Superior temporal gyrus (tissue), 1 donor: Measurements from ENCODE around the gene MOB3A.
A peak's percentile ranks its signal among the peaks of the same experiment; 100 is the strongest.

Experiments
- DNase-seq: peaks from one replicate; pipeline ENCODE4 v3.0.0-alpha.2; 2016; ENCODE audit errors: extremely low spot score

The MOB3A gene

DNA sequence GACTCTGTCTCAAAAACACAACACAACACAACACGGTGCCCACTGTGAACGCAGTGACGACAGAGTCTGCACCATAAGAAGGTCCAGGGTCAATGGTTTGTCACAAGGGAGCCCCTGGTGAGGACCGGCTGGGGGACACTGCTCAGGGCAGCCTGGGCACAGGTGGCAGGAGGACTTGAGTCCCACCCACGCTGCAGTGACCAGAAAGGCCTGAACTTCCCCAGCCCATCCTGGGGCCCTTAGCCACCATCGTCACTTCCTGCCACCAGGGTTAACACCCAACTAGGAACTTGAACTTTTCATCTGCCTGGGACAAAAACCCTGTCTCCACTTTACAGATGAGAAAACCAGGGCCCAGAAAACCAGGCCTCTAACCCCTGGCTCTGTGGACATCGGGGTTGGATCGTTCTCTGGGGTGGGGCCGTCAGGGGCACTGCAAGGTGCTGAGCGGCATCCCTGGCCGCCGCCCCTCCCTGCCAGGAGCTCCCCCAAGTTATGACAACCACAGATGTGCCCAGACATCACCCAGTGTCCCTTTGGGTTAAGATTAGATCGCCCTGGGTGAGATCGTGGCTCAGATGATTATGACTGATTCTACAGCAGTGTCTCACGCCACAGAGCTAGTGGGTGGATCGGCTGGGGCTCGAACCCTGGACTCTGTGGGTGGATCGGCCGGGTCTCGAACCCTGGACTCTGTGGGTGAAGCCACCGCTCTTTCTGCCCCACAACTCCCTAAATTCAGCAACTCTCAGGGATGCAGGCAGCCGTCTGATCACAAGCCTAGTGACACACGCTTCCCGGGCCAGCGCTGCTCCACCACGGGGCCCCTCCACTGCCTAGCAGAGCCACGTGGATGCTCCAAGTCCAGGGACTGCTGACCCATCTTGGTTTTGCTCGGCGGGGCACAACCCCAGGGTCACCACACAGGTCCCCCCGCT is 14.0 kb downstream of the MOB3A start:
- no peak for DNase-seq

DNA sequence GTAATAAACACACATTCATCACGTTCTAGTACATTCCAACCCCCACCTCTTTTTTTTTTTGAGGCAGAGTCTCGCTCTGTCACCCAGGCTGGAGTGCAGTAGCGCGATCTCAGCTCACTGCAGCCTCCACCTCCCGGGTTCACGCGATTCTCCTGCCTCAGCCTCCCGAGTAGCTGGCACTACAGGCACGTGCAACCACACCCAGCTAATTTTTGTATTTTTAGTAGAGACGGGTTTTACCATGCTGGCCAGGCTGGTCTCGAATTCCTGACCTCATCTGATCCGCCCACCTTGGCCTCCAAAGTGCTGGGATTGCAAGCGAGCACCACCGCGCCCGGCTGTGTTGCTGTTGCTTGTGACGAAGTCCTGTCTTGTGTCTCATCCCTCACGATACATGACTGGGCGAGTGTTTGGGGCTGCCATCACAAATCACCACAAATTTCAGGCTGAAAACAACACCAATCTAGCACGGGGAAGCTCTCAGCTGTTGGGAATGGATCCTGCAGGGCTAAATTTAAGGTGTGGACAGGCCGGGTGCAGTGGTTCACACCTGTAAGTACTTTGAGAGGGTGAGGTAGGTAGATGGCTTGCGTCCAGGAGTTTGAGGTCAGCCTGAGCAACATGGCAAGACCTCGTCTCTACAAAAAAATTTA is 15.7 kb downstream of the MOB3A start:
- no peak for DNase-seq

DNA sequence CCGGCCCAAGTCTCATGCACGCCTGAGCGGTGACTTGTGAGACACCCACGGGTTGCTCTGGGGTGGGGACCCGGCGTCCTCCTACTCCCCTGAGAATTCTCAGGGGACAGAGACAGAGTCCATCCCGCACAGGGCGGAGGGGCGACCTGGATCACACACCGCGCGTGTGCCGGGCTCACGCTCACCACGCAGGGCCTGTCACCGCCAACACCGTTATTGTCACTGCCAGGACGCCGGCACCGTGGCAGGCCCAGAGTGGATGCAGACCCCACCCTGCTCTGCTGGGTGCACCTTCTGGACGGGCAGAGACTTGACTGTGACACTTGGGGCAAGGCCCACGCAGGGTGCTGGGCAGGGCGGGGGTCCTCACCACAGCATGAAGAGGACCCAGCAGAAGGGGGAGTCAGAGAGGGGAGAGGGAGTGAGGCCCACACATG is 16.2 kb downstream of the MOB3A start:
- no peak for DNase-seq

DNA sequence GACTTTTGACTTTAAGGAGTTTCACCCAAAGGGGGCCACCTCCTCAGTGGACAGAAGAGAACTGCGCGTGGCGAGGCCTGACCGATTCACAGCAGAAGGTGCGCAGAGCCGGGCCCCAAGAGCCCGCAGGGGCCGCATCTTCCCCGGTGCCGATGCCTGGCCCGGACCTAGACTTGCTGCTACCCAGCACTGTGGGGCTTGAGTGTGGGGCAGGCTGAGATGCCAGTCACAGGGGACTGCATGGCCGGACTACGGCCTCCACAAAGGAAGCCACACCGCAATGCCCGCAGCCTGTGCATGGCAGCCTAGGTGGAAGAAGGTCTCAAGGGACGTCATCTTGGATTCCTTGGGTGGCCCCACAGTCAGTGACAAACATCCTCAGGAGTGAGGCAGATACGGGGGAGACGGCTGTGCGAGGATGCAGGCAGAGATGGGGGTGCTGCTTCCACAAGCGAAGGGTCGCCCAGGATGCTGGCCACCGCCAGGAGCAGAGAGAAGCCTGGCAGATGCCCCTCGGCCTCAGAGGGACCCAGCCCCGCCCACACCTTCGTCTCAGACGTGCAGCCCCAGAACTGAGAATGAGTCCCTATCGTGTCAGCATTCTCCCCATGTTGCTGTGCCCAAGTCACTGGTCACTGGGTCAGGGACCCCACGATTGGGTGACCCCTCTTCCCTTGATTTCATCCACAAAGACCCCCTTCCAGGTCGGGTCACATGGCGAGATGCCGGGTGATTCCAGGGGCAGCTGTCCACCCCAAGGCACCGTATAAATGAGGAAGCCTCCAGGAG is 16.9 kb downstream of the MOB3A start:
- no peak for DNase-seq

DNA sequence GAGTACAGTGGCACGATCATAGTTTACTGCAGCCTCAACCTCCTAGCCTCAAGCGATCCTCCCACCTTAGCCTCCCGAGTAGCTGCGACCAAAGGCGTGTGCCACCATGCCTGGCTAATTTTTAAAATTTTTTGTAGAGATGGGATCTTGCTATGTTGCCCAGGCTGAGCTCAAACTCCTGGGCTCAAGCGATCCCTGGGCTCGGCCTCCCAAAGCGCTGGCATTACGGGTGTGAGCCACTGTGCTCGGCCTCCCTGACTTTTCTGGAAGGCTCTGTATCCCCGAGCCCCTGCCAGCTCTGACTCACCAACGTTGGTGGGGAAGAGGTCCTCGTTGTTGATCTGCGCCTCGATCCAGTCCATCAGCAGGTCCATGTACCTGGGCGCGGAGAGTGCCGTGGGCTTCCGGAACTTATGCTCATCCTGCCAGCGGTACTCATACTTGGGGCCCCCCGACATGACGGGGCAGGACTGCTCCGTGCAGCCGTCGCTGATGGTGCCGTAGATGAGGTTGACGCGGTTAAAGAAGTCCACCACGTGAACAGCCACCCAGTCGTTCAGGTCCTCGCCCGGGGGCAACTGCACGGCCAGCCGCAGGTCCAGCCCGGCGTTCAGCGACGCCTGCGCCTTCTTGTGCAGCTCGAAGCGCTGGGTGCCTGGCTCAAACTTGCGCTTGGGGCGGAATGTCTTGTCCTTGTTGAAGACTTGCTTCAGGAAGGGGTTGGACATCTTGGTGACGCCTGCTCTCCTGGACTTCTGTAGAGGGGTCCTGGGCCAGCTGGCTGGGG is 18.1 kb downstream of the MOB3A start:
- DNase-seq = no peak

DNA sequence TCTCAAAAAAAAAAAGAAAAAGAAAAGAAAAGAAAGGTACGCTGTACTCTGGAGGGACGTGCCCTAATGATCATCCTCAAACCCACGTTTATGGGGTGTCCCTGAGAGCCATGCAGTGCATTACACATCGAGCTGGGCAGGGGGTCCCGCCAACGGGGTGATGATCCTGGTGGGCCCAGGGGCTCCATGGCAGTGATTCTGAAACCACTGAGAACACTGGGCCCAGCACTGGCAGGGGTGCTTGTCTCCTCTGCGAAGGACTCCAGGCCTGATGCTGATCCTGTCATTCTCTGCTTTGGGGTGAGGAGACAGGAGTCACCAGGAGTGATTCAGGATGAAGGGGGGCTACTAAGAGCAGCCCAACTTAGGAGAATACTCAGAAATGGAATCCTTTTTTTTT is 18.7 kb downstream of the MOB3A start:
- no peak for DNase-seq

DNA sequence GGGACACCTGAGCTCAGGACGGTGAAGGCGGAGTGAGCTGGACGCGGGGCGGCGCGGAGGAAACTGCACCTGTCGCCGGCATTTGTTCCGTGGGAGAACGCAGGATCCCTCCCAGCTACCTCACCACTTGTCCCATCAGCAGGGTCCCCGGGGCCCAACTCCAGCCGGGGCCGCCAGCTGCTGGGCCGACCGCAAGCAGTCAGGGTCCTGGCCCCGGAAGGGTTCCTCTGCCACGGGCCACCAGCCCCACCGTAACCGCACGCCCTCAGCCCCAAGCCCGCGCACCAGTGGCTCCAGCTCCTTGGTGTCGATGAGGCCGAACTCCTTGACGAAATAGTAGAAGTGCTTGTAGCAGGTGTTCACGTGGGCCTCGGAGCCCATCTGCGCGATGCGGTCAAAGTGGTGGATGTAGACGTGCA is 19.6 kb downstream of the MOB3A start:
- no peak for DNase-seq

DNA sequence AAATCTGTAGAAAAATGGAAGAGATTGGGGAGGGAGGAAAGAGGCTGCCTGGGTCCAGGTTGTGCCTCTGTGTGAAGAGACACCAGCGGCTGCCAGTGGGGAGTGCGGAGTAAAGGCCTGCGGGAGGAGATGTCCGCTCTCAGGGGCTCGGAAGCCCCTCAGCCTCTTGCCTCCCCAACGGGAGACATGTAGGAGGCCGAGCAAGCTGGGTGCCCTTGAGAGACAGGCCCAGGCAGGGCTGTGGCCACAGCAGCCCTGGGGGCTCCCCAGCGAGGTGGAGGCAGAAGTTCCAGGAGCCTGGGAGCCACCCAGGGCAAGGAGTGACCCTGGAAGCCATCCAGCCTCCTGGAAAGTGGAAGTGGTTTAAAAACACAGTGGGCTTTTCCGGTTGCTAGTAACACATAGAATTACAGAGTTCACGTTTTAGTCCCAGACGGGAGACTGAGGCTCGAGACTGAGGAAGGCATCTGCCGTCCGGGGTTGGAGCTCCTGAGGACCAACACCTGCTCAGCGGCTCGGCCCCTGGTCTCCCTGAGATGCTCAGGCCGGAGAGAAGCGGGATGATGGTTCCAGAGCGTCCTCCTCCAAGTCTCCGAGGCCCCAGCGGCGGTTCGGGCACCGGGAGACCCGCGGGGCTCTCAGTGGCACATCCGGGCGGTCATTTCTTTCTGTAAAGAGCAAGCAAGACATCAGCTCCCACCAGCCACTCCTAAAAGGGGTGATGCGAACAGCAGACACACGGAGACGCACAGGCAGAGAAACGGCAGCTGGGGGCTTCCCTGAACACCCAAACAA is 23.2 kb downstream of the MOB3A start:
- no peak for DNase-seq

DNA sequence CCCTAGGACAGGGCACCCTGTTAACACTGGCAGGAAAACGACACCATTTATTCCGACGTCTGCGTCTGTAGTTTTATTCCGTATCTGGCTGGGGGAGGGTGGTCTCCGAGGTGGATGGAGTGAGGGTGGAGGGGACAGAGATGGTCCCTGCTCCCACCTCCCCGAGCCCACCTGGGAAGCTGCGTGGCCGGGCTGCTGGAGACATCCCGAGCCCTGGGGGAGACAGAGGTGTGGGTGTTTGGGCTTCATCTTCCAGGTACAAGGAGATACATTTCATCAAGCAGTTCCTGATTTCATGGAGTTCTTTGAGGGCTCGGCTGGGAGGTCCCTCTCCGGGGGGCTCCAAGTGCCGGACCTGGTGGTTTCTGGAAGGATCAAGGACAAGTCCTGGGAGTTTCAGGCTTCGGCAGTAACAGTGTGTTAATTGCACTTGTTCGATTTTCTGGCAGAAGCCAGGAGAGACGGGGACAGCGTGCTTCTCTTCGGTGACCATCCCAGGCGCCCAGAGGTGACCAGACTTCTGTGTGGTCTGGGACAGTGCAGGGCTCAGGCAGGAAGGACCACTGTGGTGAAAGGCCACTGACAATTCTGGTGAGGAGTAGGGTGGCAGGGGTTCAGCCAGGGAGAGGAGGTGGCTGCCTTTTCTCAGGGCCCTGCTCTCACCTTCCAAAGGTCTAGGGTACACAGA is 25.0 kb downstream of the MOB3A start:
- no peak for DNase-seq

DNA sequence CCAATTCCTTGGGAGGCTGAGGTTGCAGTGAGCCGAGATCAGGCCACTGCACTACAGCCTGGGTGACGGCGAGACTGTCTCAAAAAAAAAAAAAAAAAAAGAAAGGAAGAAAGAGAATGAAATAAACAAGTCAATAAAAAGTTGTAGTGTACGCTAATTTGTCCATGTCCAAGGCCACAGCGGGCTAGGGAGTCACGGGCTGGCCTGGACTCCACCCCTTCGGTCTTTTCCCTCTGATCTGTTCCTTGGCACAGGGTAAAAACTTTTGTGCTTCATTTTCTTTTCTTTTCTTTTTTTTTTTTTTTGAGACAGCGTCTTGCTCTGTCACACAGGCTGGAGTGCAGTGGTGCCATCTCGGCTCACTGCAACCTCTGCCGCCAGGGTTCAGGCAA is 25.7 kb downstream of the MOB3A start:
- no peak for DNase-seq

DNA sequence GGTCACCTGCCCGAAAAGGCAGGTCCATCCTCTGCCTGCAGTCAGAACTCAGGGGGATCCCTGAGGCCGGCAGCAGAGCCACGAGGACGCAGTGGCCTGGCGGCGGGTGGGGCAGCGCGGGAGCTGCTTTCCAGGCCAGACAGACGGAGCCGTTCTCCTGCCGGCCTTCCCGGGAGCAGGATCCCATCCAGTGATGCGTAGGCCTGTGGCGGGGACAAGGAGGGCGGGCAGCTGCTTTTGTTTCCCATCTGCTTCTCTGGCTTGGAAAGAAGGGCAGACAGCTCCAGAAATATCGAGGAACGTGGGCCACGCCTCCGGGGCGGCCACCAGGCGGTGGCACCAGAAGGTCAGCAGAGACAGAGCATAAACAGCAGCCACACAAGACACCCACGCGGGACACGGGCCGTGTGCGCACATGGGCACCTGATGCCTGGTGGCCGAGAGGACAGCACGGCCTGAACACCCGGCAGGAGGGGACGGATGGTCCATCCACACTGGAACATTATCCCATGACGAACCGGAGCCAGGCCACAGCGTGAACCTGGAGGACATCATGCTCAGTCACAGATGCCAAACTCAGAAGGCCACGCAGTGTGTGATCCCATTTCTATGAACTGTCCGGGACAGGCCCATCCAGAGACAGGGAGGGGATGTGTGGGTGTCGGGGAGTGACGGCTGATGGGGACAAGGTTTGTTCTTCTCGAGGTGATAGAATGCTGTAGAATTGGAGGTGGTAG is 31.2 kb downstream of the MOB3A start:
- peak; percentile 46 for DNase-seq

DNA sequence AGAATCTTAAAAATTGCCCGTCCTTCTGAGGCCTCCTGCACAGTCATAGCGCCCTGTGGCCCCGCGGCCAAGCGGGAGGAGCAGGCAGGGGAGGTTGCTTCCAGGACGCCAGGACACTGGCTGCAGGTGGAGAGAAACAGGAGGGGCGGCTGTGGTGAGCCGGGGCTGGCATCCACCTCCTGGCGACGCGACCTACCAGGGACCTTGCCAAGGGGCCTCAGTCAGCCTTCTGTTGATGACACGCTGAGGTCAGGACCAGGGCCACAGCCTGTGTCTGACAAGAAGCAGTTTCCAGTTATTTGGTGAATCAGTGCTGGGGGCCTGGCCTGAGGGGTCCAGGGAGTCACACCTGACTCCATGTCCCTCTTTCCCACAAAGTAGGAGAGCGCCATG is 31.7 kb downstream of the MOB3A start:
- no peak for DNase-seq

DNA sequence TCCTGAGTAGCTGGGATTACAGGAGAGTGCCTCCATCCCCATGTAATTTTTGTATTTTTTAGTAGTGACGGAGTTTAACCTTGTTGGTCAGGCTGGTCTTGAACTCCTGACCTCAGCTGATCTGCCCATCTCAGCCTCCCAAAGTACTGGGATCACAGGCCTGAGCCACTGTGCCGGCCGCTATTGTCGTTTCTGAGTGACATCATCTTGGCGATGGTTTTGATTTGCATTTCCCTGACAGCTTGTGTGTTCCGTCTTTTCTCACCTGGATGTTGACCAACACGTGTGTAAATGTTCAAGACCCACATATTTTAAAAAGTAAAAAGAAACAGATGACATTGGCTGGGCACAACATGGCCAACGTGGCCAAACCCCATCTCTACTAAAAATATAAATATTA is 32.3 kb downstream of the MOB3A start:
- DNase-seq = no peak

DNA sequence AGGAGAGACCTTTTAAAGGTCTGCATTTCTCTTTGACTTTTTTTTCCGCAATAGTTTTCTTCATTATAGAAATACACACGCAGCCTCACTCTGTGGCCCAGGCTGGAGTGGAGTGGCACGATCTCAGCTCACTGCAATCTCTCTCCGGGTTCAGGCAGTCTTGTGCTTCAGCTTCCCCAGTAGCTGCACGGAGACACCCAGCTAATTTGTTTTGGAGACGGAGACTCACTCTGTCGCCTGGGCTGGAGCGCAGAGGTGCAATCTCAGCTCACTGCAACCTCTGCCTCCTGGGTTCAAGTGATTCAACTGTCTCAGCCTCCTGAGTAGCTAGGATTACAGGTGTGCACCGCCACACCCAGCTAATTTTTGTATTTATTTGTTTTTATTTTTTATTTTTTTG is 33.4 kb downstream of the MOB3A start:
- DNase-seq = no peak

DNA sequence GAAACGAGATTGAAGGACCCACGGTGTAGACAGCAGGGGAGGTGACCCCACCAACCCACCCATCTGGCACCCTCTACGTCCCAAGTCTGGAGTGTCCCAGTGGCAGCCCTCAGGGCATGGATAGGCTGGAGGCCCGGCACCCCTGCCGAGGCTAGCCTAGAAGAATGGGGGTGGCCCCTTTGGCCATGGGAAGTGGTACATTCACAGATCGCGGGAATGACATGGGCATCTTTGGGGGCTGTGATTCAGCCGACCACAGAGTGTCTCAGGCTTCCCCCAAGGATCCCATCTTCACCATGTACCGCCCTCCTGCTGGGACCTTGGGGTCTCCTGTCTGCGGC is 33.8 kb downstream of the MOB3A start:
- DNase-seq = no peak

DNA sequence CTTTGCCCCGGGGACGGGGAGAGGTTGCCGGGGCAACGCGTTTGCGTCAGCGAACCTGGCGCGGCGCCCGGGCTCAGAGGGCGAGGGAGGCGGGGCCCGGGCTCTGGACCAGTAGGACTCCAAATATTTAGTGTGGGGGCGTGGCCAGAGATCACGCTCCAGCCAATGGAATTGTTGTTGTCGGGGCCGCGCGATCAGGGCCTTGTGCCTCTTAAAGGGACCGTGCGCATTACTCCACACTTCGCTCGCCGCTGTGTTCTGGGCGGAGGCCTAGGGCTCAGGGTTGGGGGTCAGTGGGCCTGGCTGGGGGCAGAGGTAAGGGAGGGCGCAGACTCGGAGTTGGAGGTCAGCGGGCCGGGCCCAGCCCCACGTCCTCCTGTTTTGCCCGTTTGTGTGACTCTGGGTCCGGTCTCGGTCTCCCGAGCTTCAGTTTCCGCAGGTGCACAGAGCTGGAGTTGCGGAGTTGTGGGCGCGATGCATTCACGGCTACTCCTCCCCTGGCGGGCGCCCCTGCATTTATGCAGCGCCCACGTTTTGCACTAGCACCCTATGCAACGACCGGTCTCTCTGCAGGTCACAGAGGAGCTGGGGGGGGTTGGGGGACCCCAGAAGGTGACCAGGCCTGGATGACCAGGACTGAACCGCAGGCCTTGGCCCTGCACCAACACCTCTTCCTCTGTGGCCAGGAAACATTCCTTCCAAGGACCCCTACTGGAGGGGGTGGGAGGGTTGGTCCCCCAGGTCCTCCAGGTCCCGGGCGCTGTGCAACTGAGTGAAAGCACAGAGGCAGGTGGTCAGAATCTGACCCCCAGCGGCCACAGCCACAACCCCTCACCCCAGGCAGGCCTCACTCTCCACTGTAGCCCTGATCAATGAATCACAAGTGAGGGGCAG is 34.4 kb downstream of the MOB3A start:
- peak; percentile 99 for DNase-seq

DNA sequence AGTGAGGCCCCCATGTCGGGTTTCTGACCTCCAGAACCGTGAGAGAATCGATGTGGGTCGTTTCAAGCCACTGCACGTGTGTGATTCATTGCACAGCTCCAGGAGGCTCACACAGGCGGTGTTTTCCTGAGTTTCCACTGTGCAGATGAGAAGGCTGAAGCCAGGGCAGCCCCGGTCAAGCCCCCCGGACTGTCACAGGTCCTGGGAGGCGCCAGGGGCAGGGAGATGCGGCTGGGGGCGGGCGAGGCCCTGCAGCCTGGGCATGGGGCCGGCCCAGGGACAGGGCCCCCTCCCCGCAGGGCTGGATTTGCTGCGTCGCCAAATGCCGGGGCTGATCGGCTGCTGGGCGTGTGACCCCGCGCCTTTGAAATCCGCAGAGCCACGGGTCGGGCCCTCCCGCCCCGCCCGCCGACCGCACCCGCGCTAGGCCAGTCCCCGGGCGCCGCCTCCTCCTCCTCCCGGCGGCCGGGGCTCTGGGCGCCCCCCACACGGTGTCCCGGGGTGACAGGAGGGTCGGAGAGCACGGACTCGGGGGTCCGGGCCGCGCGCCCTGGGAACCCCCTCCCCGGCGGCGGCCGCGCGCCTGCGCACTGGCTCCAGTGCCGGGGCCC is 35.1 kb downstream of the MOB3A start:
- DNase-seq = peak; percentile 37
